HG03135 (cell line): ENCODE results near the gene LHX6.

Experiments used
- ATAC-seq: cut with Tn5 transposase; IDR thresholded peaks from one replicate; pipeline ENCODE4 v1.9.1; 2021; ENCODE audit warnings: mild to moderate bottlenecking, moderate library complexity; ENCODE audit not compliant: unreplicated experiment

LHX6 gene

GRCh38 chr9:122228568-122229484, at the start of gene LHX6:
Gene LHX6, minus strand, starts transcription at chr9:122228957. Its CDS starts 217 bp downstream, at chr9:122228740.
- no peak for ATAC-seq

- no peak for ATAC-seq
Observed at GRCh38 chr9:122277285-122277897, 48.6 kb upstream of the LHX6 start.

GRCh38 chr9:122276096-122276495, 47.3 kb upstream of the LHX6 start:
- ATAC-seq: no peak

- ATAC-seq: no peak
Observed at GRCh38 chr9:122274055-122274454, 45.3 kb upstream of the LHX6 start.

GRCh38 chr9:122268041-122268814, 39.5 kb upstream of the LHX6 start:
- ATAC-seq: no peak

- ATAC-seq: peak; percentile 35
Observed at GRCh38 chr9:122265149-122265915, 36.6 kb upstream of the LHX6 start.

- peak; percentile 80 for ATAC-seq
Observed at GRCh38 chr9:122264360-122265148, 35.8 kb upstream of the LHX6 start, which contains the start of the genes MRRF and RBM18. Gene MRRF, plus strand, starts transcription at chr9:122264882. Its CDS starts 6,010 bp downstream, at chr9:122270892. Gene RBM18, minus strand, starts transcription at chr9:122264840. Its CDS starts 3,348 bp downstream, at chr9:122261492.

GRCh38 chr9:122263699-122264349, 35.1 kb upstream of the LHX6 start:
- no peak for ATAC-seq

GRCh38 chr9:122262073-122262472, 33.3 kb upstream of the LHX6 start:
- ATAC-seq: no peak

GRCh38 chr9:122261469-122261881, 32.7 kb upstream of the LHX6 start:
- ATAC-seq: no peak

- ATAC-seq: no peak
Observed at GRCh38 chr9:122258886-122259415, 30.2 kb upstream of the LHX6 start.

- ATAC-seq: no peak
Observed at GRCh38 chr9:122256206-122256605, 27.4 kb upstream of the LHX6 start.

- no peak for ATAC-seq
Observed at GRCh38 chr9:122254761-122255160, 26.0 kb upstream of the LHX6 start.

GRCh38 chr9:122252796-122253195, 24.0 kb upstream of the LHX6 start:
- no peak for ATAC-seq

- ATAC-seq: no peak
Observed at GRCh38 chr9:122251351-122251750, 22.6 kb upstream of the LHX6 start.

GRCh38 chr9:122248448-122248865, 19.7 kb upstream of the LHX6 start:
- ATAC-seq: no peak

GRCh38 chr9:122246666-122247065, 17.9 kb upstream of the LHX6 start:
- no peak for ATAC-seq

GRCh38 chr9:122244349-122244748, 15.6 kb upstream of the LHX6 start:
- no peak for ATAC-seq

GRCh38 chr9:122239722-122240121, 11.0 kb upstream of the LHX6 start:
- ATAC-seq: no peak
